Breast epithelium (tissue), 4 donors: ENCODE data around the gene LPP. TPM values are rescaled to one million over a fixed set of nuclear protein-coding genes. Genes with fewer than 3 reads are reported as not detected.

Experiments used
- DNase-seq, 2 donors: peaks; one replicate each; pipeline ENCODE4 v3.0.0-alpha.2; 2019; ENCODE audit warnings: low spot score in 2 of 2
- H3K27ac ChIP-seq, 2 donors: fragments of 200-600 bp; sonication (generic) in 1 of 2; one replicate each; pipeline ENCODE4 v1.5.1; 2016 to 2019; ENCODE audit warnings: mild to moderate bottlenecking in 1 of 2
- H3K27me3 ChIP-seq, 2 donors: fragments of 200-600 bp; sonication (generic) in 1 of 2; one replicate each; pipeline versions ENCODE4 v1.5.1 to v1.6.0; 2017 to 2019; ENCODE audit warnings: control low read depth in 1 of 2, mild to moderate bottlenecking in 1 of 2
- H3K36me3 ChIP-seq: fragments of 200-600 bp; one replicate; pipeline ENCODE4 v1.5.1; 2019
- H3K4me1 ChIP-seq, 2 donors: fragments of 200-600 bp; sonication (generic); one replicate each; pipeline ENCODE4 v1.5.1; 2016 to 2019; ENCODE audit warnings: control low read depth in 1 of 2
- H3K4me3 ChIP-seq, 3 donors: fragments of 200-600 bp; sonication (generic); 1 replicate in 2 of 3; 2 replicates in 1 of 3; pipeline ENCODE4 v1.5.1; 2016 to 2019; ENCODE audit warnings: mild to moderate bottlenecking in 3 of 3, moderate library complexity in 2 of 3
- H3K9me3 ChIP-seq, 2 donors: fragments of 200-600 bp; sonication (generic) in 1 of 2; one replicate each; pipeline ENCODE4 v1.5.1; 2016 to 2019; ENCODE audit warnings: control low read depth in 1 of 2
- POLR2A ChIP-seq: fragments of 450-650 bp; IDR thresholded peaks from one replicate; pipeline ENCODE4 v1.6.1; 2016; ENCODE audit warnings: antibody characterized with exemption, mild to moderate bottlenecking, moderate library complexity
- POLR2AphosphoS5 ChIP-seq, 3 donors: sonication (generic); formaldehyde crosslinking; IDR thresholded peaks; one replicate each; pipeline ENCODE4 v1.6.1; 2017; ENCODE audit warnings: antibody characterized with exemption in 3 of 3
- intact Hi-C: fragments of 100-400 bp; cut with DNase I; formaldehyde crosslinking; loops from one replicate; pipeline ENCODE4 v1.15.1; 2023; ENCODE audit warnings: low total_unique reads
- total RNA-seq, 3 donors: library from RNA; depleted of rRNA; stranded (reverse); fragments of >200 nt; gene quantifications; one replicate each; pipeline ENCODE4 v1.1.0, GENCODE V29; 2016
- TF ChIP-seq, protein P1 (sequence below), 3 donors: fragments of 450-650 bp; IDR thresholded peaks; one replicate each; pipeline ENCODE4 v1.5.1; 2016 to 2017; ENCODE audit warnings: antibody characterized with exemption in 3 of 3, mild to moderate bottlenecking in 3 of 3, moderate library complexity in 3 of 3

Gene LPP
- total RNA-seq, 3 donors from 2014 or later: 135 to 183 (median 147) TPM

DNA sequence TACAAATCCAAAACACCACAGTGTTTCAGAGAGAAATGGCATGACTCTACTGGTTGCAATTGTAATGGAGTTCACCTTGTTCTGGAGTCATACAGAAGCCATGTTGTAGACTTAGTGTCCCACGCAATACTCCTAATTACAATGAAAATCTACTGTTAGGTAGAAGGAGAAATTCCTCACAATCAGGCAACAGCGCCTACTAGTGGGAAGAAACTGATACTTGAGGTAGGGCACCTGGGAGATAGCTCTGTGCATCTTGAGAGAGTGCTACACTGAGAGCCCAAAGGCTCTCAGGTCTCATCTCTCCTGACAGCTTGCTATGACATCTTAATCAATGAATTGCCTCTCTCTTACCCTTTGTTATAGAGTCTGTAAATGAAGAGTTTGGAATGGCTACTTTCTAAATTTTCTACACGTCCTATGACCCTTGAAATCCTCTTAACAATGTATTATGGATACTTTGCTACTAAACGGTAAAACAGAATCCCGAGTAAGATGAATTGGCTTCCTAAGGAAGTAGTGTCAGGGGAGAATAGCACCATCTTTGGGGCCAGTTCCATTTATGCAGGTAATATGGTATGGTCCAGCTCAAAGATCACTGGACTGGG lies 595.2 kb downstream of the LPP start:
- Histone ChIP-seq H3K4me3 (no peak overlapping the region), H3K36me3 (no peaks in the 10 kb centered on the region), H3K4me1 (no peaks in the 10 kb centered on the region), H3K27me3 (no peaks in the 10 kb centered on the region), H3K9me3 (no peaks in the 10 kb centered on the region), H3K27ac (no peak overlapping the region)
- DNase-seq: no peak
- no peak for TF ChIP-seq POLR2AphosphoS5 (IDR thresholded peaks at IDR 0.05)
- TF ChIP-seq, protein P1, sequence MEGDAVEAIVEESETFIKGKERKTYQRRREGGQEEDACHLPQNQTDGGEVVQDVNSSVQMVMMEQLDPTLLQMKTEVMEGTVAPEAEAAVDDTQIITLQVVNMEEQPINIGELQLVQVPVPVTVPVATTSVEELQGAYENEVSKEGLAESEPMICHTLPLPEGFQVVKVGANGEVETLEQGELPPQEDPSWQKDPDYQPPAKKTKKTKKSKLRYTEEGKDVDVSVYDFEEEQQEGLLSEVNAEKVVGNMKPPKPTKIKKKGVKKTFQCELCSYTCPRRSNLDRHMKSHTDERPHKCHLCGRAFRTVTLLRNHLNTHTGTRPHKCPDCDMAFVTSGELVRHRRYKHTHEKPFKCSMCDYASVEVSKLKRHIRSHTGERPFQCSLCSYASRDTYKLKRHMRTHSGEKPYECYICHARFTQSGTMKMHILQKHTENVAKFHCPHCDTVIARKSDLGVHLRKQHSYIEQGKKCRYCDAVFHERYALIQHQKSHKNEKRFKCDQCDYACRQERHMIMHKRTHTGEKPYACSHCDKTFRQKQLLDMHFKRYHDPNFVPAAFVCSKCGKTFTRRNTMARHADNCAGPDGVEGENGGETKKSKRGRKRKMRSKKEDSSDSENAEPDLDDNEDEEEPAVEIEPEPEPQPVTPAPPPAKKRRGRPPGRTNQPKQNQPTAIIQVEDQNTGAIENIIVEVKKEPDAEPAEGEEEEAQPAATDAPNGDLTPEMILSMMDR (IDR thresholded peaks at IDR 0.05): peak in 2 of 3 donors; percentile 22 to 33
- intact Hi-C loops: no loop called here

DNA sequence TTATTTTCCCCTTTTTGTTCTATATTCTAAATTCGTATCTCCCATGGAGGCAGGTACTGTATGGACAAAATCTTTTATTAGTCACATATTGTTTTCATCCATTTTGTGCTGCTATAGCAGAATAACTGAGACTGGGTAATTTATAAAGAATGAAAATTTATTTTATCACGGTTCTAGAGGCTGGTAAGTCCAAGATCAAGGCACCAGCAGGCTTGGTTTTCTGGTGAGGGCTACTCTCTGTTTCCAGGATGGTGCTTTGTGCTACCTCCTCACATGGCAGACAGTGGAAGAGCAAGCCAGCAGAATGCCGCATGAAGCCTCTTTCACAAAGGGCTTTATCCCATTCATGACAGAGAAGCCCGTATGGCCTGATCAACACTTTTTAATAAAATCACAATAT lies 595.9 kb downstream of the LPP start:
- Histone ChIP-seq H3K4me3 (no peak overlapping the region), H3K36me3 (no peaks in the 10 kb centered on the region), H3K27me3 (no peaks in the 10 kb centered on the region), H3K9me3 (no peaks in the 10 kb centered on the region), H3K4me1 (no peaks in the 10 kb centered on the region), H3K27ac (no peak overlapping the region)
- intact Hi-C loops: no loop called here
- DNase-seq: no peak
- no peak for TF ChIP-seq POLR2AphosphoS5 (IDR thresholded peaks at IDR 0.05)
- TF ChIP-seq, protein P1 (IDR thresholded peaks at IDR 0.05): no peak
- TF ChIP-seq POLR2A: no peak

DNA sequence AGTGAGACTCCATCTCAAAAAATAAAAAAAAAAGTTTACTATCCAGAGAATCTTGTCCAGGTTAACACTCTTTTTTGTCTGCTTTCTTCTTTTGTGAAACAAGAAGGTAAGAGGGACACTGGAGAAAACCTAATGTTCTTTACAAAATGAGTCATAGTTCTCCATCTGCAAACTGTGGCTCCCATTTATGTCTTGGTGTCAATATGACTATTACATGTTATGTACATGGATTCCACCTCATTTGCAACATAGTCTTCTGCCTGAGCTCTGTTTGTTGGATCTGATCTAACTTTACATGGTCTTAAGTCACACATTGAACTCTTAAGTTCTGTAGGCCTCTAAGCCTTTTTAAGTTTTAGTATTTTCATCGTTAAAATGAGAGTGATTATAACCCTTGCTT lies 596.7 kb downstream of the LPP start:
- Histone ChIP-seq H3K9me3 (no peaks in the 10 kb centered on the region), H3K27ac (no peak overlapping the region), H3K4me3 (no peak overlapping the region), H3K36me3 (no peaks in the 10 kb centered on the region), H3K27me3 (no peaks in the 10 kb centered on the region), H3K4me1 (no peaks in the 10 kb centered on the region)
- DNase-seq: no peak
- intact Hi-C loops: no loop called here
- TF ChIP-seq POLR2A: no peak
- TF ChIP-seq, protein P1 (IDR thresholded peaks at IDR 0.05): no peak
- TF ChIP-seq POLR2AphosphoS5 (IDR thresholded peaks at IDR 0.05): no peak

DNA sequence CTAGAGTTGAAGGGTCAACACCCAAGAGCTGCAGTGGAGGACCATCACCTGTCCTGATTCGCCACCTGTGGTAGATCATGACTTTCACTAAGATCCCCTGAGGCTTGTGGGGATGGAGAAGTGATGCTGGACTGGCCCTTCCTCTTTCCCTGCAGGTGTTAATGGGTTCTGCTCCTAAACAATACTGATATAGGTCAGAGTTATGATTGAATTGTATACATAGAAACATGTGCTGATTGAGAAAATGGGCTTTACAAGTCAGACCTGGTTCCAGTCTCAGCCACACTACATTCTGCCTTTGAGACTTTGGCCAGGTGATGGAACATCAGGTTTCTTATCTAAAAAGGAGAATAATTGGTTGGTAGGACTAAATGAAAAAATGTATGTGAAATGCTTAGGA lies 598.9 kb downstream of the LPP start:
- TF ChIP-seq POLR2AphosphoS5 (IDR thresholded peaks at IDR 0.05) (no peak), POLR2A (no peak)
- TF ChIP-seq, protein P1 (IDR thresholded peaks at IDR 0.05): no peak
- no peaks in the 10 kb centered on the region for H3K9me3 ChIP-seq
- H3K4me1 ChIP-seq: no peaks in the 10 kb centered on the region
- no peak overlapping the region for H3K4me3 ChIP-seq
- no peaks in the 10 kb centered on the region for H3K36me3 ChIP-seq
- no peak for DNase-seq
- intact Hi-C loops: loop anchor here (2.0 kb wide), 1 partner anchor 224 kb away; no protein-coding TSS in a partner anchor
- no peak overlapping the region for H3K27ac ChIP-seq
- no peaks in the 10 kb centered on the region for H3K27me3 ChIP-seq

DNA sequence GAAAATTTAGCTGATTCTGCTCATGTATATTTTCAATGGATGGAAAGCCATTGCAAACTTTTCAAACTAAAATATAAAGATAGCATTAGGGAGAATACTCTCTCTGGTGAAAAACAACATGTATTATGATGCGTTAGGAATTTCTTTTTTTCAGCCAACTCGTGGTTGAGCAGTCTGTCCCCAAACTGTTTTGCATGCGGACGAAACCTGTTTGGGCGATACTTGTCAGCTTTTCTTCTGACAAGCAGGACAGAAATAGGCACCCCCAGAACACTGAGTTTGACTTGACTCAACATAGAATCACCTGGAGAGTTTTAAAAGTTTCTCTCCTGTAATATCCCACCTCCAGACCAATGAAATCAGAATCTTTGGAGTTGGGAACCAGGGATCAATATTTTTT lies 600.3 kb downstream of the LPP start:
- no peak for DNase-seq
- intact Hi-C loops: no loop called here
- Histone ChIP-seq H3K9me3 (no peaks in the 10 kb centered on the region), H3K36me3 (no peaks in the 10 kb centered on the region), H3K4me1 (no peaks in the 10 kb centered on the region), H3K27me3 (no peaks in the 10 kb centered on the region), H3K27ac (no peak overlapping the region), H3K4me3 (no peak overlapping the region)
- TF ChIP-seq POLR2AphosphoS5 (IDR thresholded peaks at IDR 0.05) (no peak), POLR2A (no peak)
- TF ChIP-seq, protein P1 (IDR thresholded peaks at IDR 0.05): no peak
